ENCODE measurements around the gene CCDC127. TPM values are rescaled to one million over a fixed set of nuclear protein-coding genes. Genes with fewer than 3 reads are reported as not detected.

Gene CCDC127
- total and polyA plus RNA-seq, 5 experiments from 2014 or later: 3.2 to 10.1 (median 4.4) TPM

DNA sequence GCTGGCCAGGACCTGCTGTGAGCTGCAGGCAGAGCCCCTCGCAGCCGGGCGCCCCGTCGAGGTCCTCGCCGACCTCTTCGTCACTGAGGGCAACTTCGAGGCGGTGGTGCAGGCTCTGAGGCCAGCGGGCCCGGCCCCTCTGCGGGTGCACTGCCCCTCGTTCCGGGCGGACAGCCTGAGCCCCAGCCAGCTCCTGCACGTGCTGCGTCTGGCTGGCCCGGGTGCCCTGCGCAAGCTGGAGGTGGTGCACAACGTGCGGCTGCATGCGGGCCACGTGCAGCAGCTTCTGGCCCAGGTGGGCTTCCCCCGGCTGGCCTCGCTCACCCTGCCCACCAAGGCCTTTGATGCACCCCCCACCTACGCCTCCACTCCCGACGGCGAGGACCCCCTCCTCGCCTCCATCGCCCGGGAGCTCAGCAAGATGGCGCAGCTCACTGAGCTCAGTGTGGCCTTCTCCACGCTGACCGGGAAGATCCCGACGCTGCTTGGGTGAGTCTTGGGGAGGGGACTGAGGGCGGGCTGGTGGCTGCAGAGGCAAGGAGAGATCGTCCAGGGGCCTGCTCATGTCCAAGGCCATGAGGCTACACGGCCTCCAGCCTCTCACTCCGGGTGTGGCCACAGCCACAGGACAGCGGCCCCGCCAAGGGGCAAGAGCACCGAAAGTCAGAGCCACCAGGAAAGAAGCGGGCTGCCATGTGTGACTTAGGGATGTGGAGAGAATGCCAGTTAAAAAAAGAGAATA, 25.8 kb downstream of the CCDC127 start:
- H3K27ac Mint-ChIP-seq: peak overlapping the region in 2 of 10 donors; percentile 29 to 33
- H3K4me3 Mint-ChIP-seq: peak overlapping the region in 5 of 10 donors; percentile 18 to 71 (median 34)
- no peaks in the 10 kb centered on the region for H3K36me3 Mint-ChIP-seq
- DNase-seq (no peak), ATAC-seq (no peak)
- H3K9me3 Mint-ChIP-seq: no peaks in the 10 kb centered on the region
- H3K4me1 Mint-ChIP-seq: peaks cover 6 to 16% (median 10%) of the 10 kb centered on the region in 4 donors
- H3K27me3 Mint-ChIP-seq: peaks cover 0 to 6% (median 4%) of the 10 kb centered on the region in 5 donors
- POLR2A ChIA-PET: interaction anchor here (1.2 kb wide), 1 partner anchor 26 kb away, joined by 4 read pairs; the partner anchor contains the start of genes CCDC127 and SDHA

DNA sequence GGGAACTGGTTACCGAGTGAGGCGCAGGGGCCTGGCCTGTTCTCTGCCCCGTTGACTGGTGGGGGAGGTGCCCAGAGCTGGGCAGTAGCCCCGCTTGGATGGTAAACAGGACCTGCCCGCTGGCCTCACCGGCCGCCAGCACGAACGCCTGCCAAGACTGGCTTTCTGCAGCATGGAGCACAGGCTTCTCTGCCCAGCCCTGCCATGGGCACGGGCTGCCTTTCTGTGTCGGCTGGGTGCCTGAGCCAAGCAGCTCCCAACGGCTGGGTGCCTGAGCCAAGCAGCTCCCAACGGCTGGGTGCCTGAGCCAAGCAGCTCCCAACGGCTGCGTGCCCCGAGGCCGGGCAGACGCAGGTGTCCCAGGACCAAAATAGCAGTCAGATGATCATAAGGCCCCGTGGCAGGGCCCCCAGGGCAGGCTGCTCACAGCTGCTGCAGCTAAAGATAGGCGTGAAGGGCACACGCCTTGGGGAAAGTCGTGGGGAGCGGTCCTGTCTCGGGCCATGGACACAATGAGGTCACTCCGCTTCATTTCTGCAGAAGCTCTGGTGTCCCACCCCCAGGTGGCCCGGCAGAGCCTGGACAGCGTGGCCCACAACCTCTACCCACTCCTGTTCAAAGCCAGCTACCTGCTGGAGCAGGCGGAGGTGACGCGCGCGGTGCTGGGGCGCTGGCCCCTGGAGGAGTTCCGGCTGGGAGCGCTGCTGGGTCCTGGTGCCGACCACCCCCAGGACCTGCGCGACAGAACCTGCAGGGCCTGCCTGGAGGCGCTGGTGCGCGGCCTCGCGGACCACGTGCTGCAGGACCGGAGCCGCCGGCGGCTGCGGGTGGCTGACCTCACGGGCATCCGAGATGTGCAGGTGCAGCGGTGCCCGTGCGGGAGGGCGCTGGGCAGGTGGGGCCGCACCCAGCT, 26.7 kb downstream of the CCDC127 start, which contains the start of gene LRRC14B:
LRRC14B (plus strand) TSS at position 460 of the 913 bp plus-strand sequence; CDS start at position 504, 44 bp downstream.
- peak within 1 kb of the TSS in 9 of 10 donors; percentile 19 to 71 (median 52) for H3K4me3 Mint-ChIP-seq
- H3K27ac Mint-ChIP-seq: peak within 1 kb of the TSS in 3 of 10 donors; percentile 29 to 45 (median 42)
- peaks cover 6 to 16% (median 10%) of the 10 kb centered on the region in 4 donors for H3K4me1 Mint-ChIP-seq
- peaks cover 0 to 6% (median 4%) of the 10 kb centered on the region in 5 donors for H3K27me3 Mint-ChIP-seq
- no peaks in the 10 kb centered on the region for H3K36me3 Mint-ChIP-seq
- ATAC-seq (peak; percentile 60), DNase-seq (peak in 6 of 10 donors; percentile 9 to 40 (median 30))
- no peaks in the 10 kb centered on the region for H3K9me3 Mint-ChIP-seq
- POLR2A ChIA-PET: interaction anchor here (1.1 to 1.3 kb wide), 2 partner anchors 9 to 80 kb away, joined by 3 to 4 read pairs; partner anchors contain the start of gene PDCD6

DNA sequence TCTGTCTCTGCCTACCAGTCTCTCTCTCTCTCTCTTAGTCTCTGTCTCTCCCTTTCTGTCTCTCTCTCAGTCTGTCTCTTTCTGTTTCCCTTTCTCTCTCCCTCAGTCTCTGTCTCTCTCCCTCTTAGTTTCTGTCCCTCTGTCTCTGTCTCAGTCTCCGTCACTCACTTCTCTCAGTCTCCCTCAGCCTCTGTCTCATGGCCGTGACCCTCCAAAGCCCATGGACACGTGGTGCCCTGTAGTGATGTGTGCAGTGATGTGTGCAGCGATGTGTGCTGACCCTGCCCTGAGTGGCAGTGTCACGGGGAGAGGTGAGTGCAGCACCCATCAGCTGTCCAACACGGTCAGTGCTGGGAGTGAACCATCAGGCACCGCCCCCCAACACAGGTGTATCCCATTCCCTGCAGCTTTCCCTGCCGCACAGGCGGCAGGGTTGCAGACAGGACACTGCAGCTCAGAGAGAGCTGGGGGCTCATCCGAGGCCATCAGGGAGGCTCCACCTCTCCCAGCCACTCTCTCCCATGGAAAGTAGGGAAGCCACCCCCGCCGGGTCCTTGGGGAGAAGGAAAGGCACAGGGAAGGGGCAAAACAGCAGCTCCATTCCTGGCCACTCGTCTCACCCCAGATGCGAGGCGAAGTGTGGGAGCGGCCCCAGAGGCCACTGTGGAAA, 27.5 kb downstream of the CCDC127 start:
- DNase-seq (no peak), ATAC-seq (no peak)
- POLR2A ChIA-PET: interaction anchor here (1.1 to 1.3 kb wide), 2 partner anchors 10 to 81 kb away, joined by 3 to 4 read pairs; partner anchors contain the start of gene PDCD6
- H3K4me3 Mint-ChIP-seq: peak overlapping the region in 3 of 10 donors; percentile 5 to 52 (median 14)
- H3K4me1 Mint-ChIP-seq: peaks cover 6 to 16% (median 10%) of the 10 kb centered on the region in 4 donors
- H3K9me3 Mint-ChIP-seq: no peaks in the 10 kb centered on the region
- peaks cover 0 to 6% (median 4%) of the 10 kb centered on the region in 5 donors for H3K27me3 Mint-ChIP-seq
- no peaks in the 10 kb centered on the region for H3K36me3 Mint-ChIP-seq
- H3K27ac Mint-ChIP-seq: peak overlapping the region in 3 of 10 donors; percentile 27 to 45 (median 42)

DNA sequence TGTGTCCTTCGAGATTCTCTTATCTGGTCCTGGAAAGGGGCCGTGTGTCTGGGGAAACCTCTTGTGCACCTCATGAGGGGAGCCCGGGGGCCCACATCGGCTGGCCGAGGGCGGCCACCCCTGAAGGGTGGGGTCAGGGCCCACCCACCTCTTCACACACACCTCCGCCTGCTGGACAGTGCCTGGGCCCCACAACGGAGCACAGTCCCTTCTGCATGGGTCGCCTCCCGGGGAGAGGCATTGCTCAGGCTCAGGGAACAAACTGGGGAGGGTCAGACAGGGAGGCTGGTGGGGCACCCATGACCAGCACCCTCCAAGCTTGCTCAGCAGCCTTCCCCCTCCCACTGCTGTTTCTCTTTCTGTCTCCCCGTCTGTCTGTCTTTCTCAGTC, 28.0 kb downstream of the CCDC127 start:
- Mint-ChIP-seq H3K27me3 (peaks cover 0 to 6% (median 4%) of the 10 kb centered on the region in 5 donors), H3K36me3 (no peaks in the 10 kb centered on the region), H3K9me3 (no peaks in the 10 kb centered on the region), H3K4me1 (peaks cover 3 to 16% (median 10%) of the 10 kb centered on the region in 4 donors), H3K27ac (peak overlapping the region in 3 of 10 donors; percentile 27 to 45 (median 42)), H3K4me3 (peak overlapping the region in 1 of 10 donors; percentile 5)
- no peak for DNase-seq
- POLR2A ChIA-PET: interaction anchor here (1.3 kb wide), 1 partner anchor 81 kb away, joined by 4 read pairs; the partner anchor contains the start of gene PDCD6
- ATAC-seq: no peak

DNA sequence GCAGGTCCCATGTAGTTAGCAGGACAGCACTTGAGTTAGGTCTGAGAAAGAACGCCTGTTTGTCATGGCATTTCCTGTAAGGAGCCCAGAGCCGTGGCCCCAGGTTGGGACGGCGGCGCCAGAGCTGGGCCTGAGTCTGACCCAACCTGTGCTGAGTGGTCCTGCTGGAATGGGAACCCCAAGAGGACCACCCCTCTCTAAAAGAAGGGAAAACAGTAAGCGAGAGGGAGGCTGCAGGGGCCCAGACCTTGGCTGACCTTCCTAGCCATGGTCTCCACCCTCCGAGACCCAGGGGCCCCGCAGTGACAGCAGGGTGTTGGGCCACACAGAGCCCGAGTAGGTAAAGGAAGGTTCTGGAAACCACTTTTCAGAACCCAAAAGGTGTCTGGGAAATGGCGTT, 28.5 kb downstream of the CCDC127 start:
- no peaks in the 10 kb centered on the region for H3K9me3 Mint-ChIP-seq
- peaks cover 0 to 6% (median 4%) of the 10 kb centered on the region in 5 donors for H3K27me3 Mint-ChIP-seq
- DNase-seq (no peak), ATAC-seq (no peak)
- POLR2A ChIA-PET: no interaction called here
- H3K27ac Mint-ChIP-seq: no peak overlapping the region
- H3K36me3 Mint-ChIP-seq: no peaks in the 10 kb centered on the region
- H3K4me1 Mint-ChIP-seq: peaks cover 3 to 16% (median 10%) of the 10 kb centered on the region in 4 donors
- H3K4me3 Mint-ChIP-seq: no peak overlapping the region

- POLR2A ChIA-PET: interaction anchor here (0.6 to 2.2 kb wide), 4 partner anchors 10 to 284 kb away, joined by 3 to 32 read pairs (median 4); partner anchors contain the start of genes CCDC127, PDCD6 and SDHA
- peaks cover 3 to 16% (median 10%) of the 10 kb centered on the region in 4 donors for H3K4me1 Mint-ChIP-seq
- ATAC-seq: peak; percentile 96
- peaks cover 0 to 6% (median 4%) of the 10 kb centered on the region in 5 donors for H3K27me3 Mint-ChIP-seq
- H3K9me3 Mint-ChIP-seq: no peaks in the 10 kb centered on the region
- H3K36me3 Mint-ChIP-seq: no peaks in the 10 kb centered on the region
- peak overlapping the region in 5 of 10 donors; percentile 3 to 69 (median 67) for H3K27ac Mint-ChIP-seq
- H3K4me3 Mint-ChIP-seq: peak overlapping the region; percentile 19 to 80 (median 52)
- peak; percentile 78 to 92 (median 85) for DNase-seq
Measured at GRCh38 chr5:188488-189481, 29.2 kb downstream of the CCDC127 start.

DNA sequence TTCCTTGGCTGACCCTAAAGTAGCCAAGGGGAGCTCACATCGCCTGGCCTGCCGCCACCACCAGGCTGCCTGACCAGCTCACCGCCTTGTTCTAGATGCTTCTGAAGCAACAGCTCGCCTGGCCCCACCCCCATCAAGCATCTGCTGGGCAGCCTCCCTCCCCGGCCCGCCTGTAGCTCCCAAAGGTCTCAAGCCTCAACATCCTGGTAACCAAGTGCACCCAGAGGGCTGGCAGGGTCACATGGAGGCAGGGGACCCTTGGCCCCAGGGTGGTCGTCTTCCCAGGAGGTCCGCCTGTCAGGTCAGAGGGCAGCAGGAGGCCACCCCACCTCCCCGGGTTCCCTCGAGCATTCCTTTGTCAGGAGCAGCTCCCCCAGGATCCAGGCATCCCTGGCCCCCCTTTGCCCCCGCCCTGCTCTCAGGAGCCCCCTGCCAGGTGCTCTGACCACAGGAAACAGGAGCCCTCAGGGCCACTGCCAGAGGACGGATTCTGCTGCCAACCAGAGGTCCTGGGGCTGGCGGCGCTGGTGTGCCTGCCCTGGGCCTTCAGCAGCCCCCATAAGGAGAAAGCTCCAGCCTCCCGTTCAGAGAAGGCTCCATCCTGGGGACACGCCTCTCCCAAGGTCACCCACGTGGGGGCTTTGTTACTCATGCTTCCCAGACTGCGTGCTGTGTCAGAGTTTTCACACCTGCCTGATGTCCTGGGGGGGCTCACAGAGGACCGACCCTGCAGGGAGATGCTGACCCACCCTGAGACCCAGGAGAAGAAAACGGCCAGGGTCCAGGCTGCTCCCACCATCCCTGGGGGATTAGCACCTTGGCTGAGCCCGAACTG, 30.1 kb downstream of the CCDC127 start:
- H3K27ac Mint-ChIP-seq: peak overlapping the region in 3 of 10 donors; percentile 3 to 69 (median 24)
- H3K4me1 Mint-ChIP-seq: peaks cover 3 to 16% (median 10%) of the 10 kb centered on the region in 4 donors
- ATAC-seq (no peak), DNase-seq (no peak)
- H3K9me3 Mint-ChIP-seq: no peaks in the 10 kb centered on the region
- H3K4me3 Mint-ChIP-seq: peak overlapping the region in 5 of 10 donors; percentile 19 to 80 (median 66)
- peaks cover 0 to 6% (median 4%) of the 10 kb centered on the region in 5 donors for H3K27me3 Mint-ChIP-seq
- POLR2A ChIA-PET: interaction anchor here (0.6 to 2.2 kb wide), 4 partner anchors 11 to 284 kb away, joined by 3 to 32 read pairs (median 4); partner anchors contain the start of genes CCDC127, PDCD6 and SDHA
- H3K36me3 Mint-ChIP-seq: no peaks in the 10 kb centered on the region

GRCh38 chr5:187042-187431, 30.9 kb downstream of the CCDC127 start:
- POLR2A ChIA-PET: interaction anchor here (2.2 kb wide), 1 partner anchor 32 kb away, joined by 32 read pairs; the partner anchor contains the start of genes CCDC127 and SDHA
- DNase-seq: no peak
- no peak for ATAC-seq
- Mint-ChIP-seq H3K4me1 (peaks cover 3 to 14% (median 9%) of the 10 kb centered on the region in 4 donors), H3K27ac (no peak overlapping the region), H3K27me3 (peaks cover 0 to 5% (median 4%) of the 10 kb centered on the region in 5 donors), H3K36me3 (no peaks in the 10 kb centered on the region), H3K4me3 (peak overlapping the region in 1 of 10 donors; percentile 10), H3K9me3 (no peaks in the 10 kb centered on the region)

DNA sequence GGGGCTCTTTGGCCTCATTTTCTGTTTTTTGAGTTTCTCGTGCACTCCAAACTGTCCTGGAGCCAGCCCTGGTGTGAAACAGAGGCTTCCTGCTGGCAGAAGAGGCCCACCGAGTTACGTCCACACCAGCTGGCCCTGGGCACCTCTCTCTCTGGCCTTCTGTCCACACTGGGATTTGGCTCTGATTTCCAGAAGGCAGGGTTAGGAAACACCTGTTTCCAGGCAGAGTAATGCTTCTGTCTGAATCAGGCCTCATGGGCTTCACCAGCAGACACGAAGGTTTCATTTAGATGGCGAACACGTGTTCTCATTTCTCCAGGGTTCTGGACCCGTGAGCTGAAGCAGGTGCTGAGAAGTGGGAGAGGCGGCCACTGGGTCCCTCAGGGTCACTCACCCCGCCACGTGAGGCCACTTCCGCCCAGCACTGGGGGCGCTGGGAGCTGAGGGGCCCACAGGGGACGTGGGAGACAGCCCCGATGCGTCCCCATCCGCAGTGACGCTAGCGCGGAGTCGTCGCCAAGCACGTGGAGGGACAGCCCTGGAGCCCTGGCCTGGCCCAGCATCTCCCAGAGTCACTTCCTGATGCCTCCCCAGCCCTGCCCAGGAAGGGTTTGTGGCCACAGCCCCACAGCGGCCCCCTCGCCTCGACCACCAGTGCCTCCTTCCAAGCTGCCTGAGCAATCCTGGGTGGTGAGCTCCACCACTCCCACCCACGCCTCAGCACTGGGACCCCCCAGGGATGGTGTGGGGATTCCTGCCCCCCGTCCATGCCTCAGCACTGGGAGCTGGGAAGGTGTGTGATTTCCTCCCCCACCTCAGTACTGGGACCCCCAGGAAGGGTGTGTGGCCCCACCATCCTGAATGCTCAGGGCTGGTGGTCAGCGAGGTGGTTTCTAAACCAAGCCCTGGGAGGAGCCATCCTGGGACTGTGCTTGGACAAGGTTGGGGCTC, 31.6 kb downstream of the CCDC127 start:
- POLR2A ChIA-PET: no interaction called here
- Mint-ChIP-seq H3K27ac (no peak overlapping the region), H3K27me3 (peaks cover 0 to 5% (median 4%) of the 10 kb centered on the region in 5 donors), H3K4me1 (peaks cover 3 to 14% (median 9%) of the 10 kb centered on the region in 4 donors), H3K4me3 (no peak overlapping the region), H3K36me3 (no peaks in the 10 kb centered on the region), H3K9me3 (no peaks in the 10 kb centered on the region)
- no peak for DNase-seq
- ATAC-seq: no peak
